Mesenteric fat pad (tissue), 1 donor: Measurements from ENCODE around the gene CDC34. TPM values are rescaled to one million over a fixed set of nuclear protein-coding genes. Genes with fewer than 3 reads are reported as not detected.
"Not testable (repeated sequence)": the region's sequence is repeated elsewhere in the genome, so short reads cannot be mapped to it uniquely, and the experiment has no call there.

ENCODE experiments used
- DNase-seq: peaks from one replicate; pipeline ENCODE4 v3.0.0-alpha.2; 2020; ENCODE audit warnings: low spot score
- total RNA-seq: library from RNA; stranded (reverse); fragmentation: NEBNext Ultra II Directional; extraction: Animal tissue kit (Norgen Biotek cat#: 25700); gene quantifications from one replicate; pipeline ENCODE4 v1.2.1, GENCODE V29; 2021
- donor health status: DM: yes; HTN: yes; CAD: no.

The CDC34 gene
- total RNA-seq, 1 donor from 2014 or later = 53.7 TPM

GRCh38 chr19:572743-573518 is 41.4 kb downstream of the CDC34 start:
- no peak for DNase-seq

GRCh38 chr19:573519-573825 is 41.9 kb downstream of the CDC34 start:
- DNase-seq = no peak

DNA sequence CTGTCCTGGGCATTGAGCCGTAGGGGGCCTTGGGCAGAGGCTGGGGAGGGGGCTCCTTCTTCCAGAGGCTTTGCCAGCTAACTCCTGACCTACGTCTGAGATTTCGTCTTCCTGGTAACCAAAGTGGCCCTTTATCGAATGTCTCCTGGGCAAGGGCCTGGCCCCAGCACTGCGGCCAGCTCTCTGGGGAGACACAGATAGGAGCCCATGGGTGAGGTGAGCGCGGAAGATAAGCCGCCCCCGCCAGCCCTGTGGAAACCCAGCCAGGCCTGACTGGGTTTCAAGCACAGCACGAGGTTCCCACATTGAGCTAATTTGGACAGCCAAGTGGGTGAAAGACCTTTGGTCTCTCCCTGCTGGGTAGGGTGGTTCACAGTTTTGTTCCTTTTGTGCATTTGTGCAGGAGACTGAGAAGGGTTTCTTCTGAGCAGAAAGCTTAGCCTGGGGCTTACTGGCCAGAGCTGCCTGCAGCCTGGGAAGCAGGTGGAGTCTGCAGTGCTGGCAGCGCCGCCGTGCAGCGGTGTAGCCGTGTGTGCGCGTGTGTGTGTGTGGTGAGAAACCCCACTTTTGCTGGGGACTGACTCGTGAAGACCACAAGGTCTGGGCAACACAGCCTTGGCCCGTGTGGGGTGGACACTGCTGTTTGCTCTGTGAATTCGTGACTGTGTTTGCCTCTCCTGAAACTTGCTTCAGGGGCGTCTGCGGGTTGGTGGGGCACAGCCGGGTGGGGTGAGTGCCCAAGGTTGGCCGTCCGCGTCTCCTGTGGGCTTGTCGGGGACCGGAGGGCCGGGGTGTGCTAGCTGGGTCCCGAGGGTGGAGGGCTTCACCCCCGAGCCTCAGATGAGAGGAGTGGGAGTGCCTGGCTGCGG is 43.3 kb downstream of the CDC34 start:
- no peak for DNase-seq

- DNase-seq = no peak
These were observed 44.3 kb downstream of the CDC34 start for GRCh38 chr19:575527-576506.

- no peak for DNase-seq
These were observed 45.3 kb downstream of the CDC34 start for GRCh38 chr19:576768-577438.

DNA sequence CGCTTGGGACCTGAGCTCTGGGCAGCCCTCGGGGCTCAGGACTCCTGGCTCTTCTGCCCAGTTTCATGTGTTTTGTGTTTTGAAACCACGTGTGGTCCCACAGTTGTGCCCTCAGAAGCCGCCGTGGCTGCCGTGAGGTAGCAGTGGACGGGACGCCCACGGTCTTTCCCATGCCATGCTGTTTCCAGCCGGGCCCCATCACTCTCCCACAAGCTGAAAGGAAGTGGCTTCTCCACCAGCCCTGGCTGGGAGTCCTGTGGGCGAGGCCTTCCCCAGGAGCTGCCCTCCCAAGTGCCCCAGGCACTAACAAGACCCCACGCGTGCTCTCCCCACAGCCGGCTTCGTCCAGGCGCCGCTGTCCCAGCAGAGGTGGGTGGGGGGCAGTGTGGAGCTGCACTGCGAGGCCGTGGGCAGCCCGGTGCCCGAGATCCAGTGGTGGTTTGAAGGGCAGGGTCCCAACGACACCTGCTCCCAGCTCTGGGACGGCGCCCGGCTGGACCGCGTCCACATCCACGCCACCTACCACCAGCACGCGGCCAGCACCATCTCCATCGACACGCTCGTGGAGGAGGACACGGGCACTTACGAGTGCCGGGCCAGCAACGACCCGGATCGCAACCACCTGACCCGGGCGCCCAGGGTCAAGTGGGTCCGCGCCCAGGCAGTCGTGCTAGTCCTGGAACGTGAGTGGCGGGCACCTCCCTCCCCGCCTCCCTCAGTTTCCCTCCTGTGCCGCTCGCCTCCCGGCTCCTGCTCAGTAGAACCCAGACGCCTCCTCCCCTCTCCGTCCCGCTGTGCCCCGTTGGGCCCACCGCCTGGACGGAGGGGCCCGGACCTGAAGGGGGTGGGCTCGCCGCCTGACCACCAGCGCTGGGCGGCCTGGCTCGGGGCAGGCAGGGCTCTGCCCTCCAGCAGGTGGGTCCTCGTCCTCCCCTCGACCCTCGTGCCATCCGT is 46.2 kb downstream of the CDC34 start:
- no peak for DNase-seq

DNA sequence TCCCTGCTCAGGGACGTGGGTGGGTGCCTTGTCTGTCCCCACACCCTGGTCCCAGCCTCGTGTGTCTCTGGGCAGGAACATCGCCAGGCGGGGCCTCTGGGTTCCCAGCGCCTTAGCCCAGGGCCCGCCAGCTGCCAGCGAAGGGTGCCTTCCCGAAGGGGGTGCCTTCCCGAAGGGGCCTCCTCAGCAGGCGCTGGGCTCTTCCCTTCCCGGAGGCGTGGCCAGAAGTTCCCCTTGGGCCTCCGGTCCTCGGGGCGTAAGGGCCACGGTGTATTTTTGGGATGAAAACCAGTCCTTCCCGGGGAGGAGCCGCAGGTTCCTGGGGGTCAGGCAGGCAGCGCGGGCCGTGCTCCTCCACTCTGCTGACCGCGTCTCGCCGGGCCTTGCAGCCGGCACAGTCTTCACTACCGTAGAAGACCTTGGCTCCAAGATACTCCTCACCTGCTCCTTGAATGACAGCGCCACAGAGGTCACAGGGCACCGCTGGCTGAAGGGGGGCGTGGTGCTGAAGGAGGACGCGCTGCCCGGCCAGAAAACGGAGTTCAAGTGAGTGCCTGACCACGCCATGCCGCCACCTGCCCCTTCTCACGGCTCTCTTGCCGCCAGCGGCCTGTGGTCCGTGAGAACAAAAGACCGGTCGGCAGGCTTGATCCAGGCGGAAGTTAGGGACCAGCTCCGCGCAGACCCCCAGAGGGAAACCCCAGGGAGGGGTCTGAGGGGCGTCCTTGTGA is 47.7 kb downstream of the CDC34 start:
- DNase-seq = no peak

- no peak for DNase-seq
These were observed 48.2 kb downstream of the CDC34 start for GRCh38 chr19:579842-580155.

DNA sequence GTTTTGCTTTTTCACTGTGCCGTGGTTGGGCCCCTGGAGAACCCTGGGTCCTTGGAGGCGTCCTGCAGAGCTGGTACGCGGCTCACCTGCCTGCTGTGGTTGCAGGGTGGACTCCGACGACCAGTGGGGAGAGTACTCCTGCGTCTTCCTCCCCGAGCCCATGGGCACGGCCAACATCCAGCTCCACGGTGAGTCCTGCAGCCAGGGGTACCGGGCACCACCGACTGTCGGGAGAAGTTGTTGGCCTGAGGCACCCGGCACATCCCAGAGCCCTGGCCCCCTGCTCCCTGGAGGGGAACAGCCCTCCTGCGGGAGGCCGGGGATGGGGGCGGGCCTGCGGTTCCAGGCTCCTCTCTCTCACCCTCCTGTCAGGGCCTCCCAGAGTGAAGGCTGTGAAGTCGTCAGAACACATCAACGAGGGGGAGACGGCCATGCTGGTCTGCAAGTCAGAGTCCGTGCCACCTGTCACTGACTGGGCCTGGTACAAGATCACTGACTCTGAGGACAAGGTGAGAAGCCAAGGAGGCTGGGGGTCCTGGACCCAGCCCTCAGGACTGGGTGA is 48.8 kb downstream of the CDC34 start:
- DNase-seq = no peak

DNA sequence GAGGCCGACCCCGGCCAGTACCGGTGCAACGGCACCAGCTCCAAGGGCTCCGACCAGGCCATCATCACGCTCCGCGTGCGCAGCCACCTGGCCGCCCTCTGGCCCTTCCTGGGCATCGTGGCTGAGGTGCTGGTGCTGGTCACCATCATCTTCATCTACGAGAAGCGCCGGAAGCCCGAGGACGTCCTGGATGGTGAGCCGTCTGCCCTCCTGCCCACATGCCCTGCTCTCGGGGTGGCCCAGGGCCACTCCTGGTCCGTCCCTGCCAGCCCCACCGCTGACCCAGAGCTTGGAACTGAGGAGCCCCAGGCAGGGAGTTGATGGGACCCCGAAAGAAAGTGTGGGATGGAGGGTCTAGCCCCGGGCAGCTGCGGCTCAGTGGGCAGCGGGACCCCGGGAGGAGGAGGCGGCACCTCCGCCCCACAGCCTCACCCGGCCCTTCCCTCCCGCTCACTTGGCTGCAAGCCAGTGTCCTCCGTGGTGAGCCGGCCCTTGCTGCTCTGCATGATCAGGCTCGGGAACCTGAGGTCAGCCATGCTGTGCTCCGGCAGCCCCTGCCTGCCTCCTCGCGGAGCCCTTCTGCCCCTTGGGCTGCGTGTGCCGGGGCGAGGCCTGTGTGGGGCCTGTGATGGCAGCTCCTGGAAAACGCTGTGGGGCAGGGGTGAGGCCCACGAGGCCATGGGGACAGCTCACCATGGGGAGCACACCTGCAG is 50.0 kb downstream of the CDC34 start:
- DNase-seq = no peak

- DNase-seq = no peak
These were observed 51.1 kb downstream of the CDC34 start for GRCh38 chr19:582497-583197.

GRCh38 chr19:583198-583967 is 51.8 kb downstream of the CDC34 start:
- no peak for DNase-seq

DNA sequence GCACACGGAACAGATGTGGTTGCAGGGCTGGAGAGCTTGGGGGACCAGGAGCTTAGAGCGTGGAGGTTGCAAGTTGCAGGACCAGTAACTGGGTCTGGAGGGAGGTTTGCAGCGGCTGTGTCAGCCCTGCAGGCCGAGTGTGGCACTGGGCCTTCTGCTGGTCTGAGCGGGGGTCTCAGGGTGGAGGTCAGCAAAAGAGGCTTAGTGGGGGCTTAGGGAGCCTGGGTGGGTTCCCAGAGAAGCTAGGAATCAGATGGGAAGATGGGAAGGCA is 52.3 kb downstream of the CDC34 start:
- DNase-seq = no peak

- no peak for DNase-seq
These were observed 52.9 kb downstream of the CDC34 start for GRCh38 chr19:584240-585001.

DNA sequence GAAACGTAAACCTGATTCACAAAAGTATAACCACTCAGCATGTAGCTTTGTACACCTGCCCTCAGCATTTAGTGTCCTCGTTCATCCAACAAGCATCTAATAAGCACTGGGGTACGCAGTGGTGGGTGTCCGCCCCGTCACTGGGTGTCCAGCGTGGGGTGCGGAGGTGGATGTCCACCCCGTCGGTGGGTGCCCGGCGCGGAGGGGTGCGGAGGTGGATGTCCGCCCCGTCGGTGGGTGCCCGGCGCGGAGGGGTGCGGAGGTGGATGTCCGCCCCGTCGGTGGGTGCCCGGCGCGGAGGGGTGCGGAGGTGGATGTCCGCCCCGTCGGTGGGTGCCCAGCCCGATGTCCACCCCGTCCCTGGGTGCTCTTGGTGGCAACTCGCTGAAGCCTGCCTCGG is 53.6 kb downstream of the CDC34 start:
- DNase-seq = not testable (repeated sequence)

DNA sequence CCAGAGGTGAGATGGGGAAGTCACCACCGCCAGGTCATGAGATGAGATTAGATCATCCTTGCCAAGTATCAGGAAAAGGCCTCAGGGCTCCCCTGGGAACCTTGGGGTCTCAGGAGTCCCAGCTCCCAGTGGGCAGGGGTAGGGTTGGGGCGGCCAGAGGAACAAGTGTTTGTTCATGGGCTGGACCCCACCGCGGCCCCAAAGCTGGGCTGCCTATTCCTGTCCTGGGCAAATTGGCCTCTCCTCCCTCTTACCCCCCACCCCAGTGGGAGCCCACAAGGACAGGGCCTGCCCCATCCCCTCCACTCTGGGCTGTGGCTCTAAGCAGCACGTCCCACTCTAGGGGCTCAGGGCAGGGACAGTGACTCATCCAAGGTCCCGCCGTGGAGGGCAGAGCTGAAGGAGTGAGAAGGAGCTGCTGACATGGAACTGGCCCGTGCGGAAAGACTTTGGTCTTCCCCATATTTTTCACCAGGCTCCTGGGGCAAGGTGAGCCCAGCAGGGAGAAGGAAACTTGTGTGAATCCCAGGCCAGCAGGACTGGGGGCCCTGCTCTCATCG is 54.1 kb downstream of the CDC34 start:
- no peak for DNase-seq
